Epithelial cell of esophagus (primary cell): ENCODE results near the gene BNIP3.

Experiments used
- DNase-seq: peaks from one replicate; pipeline ENCODE4 v3.0.0; 2010; ENCODE audit warnings: low read depth
- H3K4me3 ChIP-seq: 2 replicates; pipeline ENCODE4 v1.5.1; 2011; ENCODE audit warnings: mild to moderate bottlenecking, low read length, control low read depth
- TF ChIP-seq, protein P1 (sequence below): IDR thresholded peaks from 2 replicates; pipeline ENCODE4 v1.5.1; 2011; ENCODE audit warnings: low read depth, mild to moderate bottlenecking, low read length, control low read depth, inconsistent platforms; ENCODE audit not compliant: insufficient read depth; ENCODE audit errors: missing control alignments

Gene BNIP3

GRCh38 chr10:132003282-132003924, 21.7 kb upstream of the BNIP3 start:
- DNase-seq: no peak
- TF ChIP-seq, protein P1, sequence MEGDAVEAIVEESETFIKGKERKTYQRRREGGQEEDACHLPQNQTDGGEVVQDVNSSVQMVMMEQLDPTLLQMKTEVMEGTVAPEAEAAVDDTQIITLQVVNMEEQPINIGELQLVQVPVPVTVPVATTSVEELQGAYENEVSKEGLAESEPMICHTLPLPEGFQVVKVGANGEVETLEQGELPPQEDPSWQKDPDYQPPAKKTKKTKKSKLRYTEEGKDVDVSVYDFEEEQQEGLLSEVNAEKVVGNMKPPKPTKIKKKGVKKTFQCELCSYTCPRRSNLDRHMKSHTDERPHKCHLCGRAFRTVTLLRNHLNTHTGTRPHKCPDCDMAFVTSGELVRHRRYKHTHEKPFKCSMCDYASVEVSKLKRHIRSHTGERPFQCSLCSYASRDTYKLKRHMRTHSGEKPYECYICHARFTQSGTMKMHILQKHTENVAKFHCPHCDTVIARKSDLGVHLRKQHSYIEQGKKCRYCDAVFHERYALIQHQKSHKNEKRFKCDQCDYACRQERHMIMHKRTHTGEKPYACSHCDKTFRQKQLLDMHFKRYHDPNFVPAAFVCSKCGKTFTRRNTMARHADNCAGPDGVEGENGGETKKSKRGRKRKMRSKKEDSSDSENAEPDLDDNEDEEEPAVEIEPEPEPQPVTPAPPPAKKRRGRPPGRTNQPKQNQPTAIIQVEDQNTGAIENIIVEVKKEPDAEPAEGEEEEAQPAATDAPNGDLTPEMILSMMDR: no peak
- no peak overlapping the region for H3K4me3 ChIP-seq

DNA sequence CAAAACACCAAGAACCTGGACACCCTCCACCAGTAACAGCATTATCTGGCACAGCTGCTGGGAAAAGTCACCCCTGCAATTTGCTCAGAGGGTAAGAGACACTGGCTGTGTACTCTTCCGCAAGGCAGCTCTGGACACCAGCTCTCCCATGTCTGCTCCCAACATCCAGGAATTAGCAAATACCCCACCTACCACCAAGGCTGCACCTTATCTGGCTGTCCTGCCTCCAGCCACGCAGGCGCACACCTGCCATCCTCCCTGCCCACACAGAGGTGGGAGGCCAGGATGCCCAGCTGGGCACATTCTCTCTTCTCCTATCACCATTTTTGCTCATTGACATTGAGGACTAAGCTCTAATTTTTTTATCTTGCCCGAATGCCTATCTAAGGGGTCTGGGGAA, 20.3 kb upstream of the BNIP3 start:
- TF ChIP-seq, protein P1: no peak
- H3K4me3 ChIP-seq: no peak overlapping the region
- no peak for DNase-seq

GRCh38 chr10:132001238-132001972, 19.7 kb upstream of the BNIP3 start:
- DNase-seq: peak; percentile 42
- no peak overlapping the region for H3K4me3 ChIP-seq
- TF ChIP-seq, protein P1: peak; percentile 36

- TF ChIP-seq, protein P1: no peak
- no peak overlapping the region for H3K4me3 ChIP-seq
- DNase-seq: no peak
Measured at GRCh38 chr10:131998845-131999681, 17.3 kb upstream of the BNIP3 start.

DNA sequence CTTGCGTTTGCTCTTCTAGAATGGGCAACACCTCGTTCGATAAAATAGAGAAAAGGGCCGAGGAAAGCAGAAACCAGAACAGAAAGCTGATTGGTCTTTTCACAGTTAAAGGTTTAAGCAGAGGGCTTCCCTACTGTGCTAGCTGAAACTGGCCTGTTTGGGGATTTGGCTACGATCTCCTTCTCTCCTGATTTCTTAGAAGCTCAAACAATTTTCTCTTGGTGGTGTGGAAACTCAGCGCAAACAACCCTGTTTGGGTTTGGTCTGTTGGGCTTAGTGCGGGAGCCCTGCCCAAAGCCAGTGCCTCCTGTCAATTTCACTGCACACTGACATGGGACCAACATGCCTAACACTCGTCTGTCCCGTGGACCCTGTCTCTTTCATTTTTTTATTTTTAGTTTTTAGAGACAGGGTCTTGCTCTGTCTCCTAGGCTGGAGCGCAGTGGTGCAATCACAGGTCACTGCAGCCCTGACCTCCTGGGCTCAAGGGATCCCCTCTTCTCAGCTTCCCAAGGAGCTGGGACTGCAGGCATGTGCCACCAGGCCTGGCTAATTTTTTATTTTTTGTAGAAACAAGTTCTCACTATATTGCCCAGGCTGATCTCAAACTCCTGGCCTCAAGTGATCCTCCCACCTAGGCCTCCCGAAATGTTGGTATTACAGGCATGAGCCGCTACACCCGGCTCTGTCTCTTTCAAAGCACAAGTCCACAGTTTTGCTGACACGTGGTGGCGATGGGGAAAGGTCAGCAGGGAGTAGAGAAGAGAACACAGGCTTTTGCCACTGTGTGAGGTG, 16.5 kb upstream of the BNIP3 start:
- TF ChIP-seq, protein P1: no peak
- no peak for DNase-seq
- H3K4me3 ChIP-seq: no peak overlapping the region

GRCh38 chr10:131997366-131998049, 15.8 kb upstream of the BNIP3 start:
- TF ChIP-seq, protein P1: no peak
- DNase-seq: peak; percentile 92
- no peak overlapping the region for H3K4me3 ChIP-seq
